Medulla oblongata (tissue), 1 donor: ENCODE data around the gene TMX3.
A peak's percentile ranks its signal among the peaks of the same experiment; 100 is the strongest.

Experiments
- DNase-seq: peaks from one replicate; pipeline ENCODE4 v3.0.0-alpha.2; 2015; ENCODE audit errors: extremely low spot score

Gene TMX3

GRCh38 chr18:68707646-68708045, 7.3 kb downstream of the TMX3 start:
- DNase-seq = no peak

- DNase-seq = no peak
Observed at GRCh38 chr18:68705119-68705518, 9.8 kb downstream of the TMX3 start.

- no peak for DNase-seq
Observed at GRCh38 chr18:68703326-68703725, 11.6 kb downstream of the TMX3 start.

- DNase-seq = no peak
Observed at GRCh38 chr18:68701353-68701752, 13.6 kb downstream of the TMX3 start.

GRCh38 chr18:68699043-68699442, 15.9 kb downstream of the TMX3 start:
- DNase-seq = no peak

GRCh38 chr18:68696937-68697336, 18.0 kb downstream of the TMX3 start:
- DNase-seq = no peak

- DNase-seq = peak; percentile 41
Observed at GRCh38 chr18:68694316-68694715, 20.6 kb downstream of the TMX3 start.

- DNase-seq = no peak
Observed at GRCh38 chr18:68693091-68693815, 21.7 kb downstream of the TMX3 start.

- peak; percentile 16 for DNase-seq
Observed at GRCh38 chr18:68679528-68679927, 35.4 kb downstream of the TMX3 start.

GRCh38 chr18:68676913-68677312, 38.0 kb downstream of the TMX3 start:
- DNase-seq = peak; percentile 23

- DNase-seq = no peak
Observed at GRCh38 chr18:68667121-68667520, 47.8 kb downstream of the TMX3 start.

GRCh38 chr18:68666381-68666780, 48.5 kb downstream of the TMX3 start:
- DNase-seq = no peak

- no peak for DNase-seq
Observed at GRCh38 chr18:68665628-68666027, 49.3 kb downstream of the TMX3 start.

- DNase-seq = no peak
Observed at GRCh38 chr18:68662754-68663153, 52.2 kb downstream of the TMX3 start.

- DNase-seq = peak; percentile 77
Observed at GRCh38 chr18:68660354-68661183, 54.3 kb downstream of the TMX3 start.

- no peak for DNase-seq
Observed at GRCh38 chr18:68648191-68648590, 66.7 kb downstream of the TMX3 start.

GRCh38 chr18:68642003-68642402, 72.9 kb downstream of the TMX3 start:
- no peak for DNase-seq

GRCh38 chr18:68640861-68641260, 74.0 kb downstream of the TMX3 start:
- DNase-seq = no peak

GRCh38 chr18:68638613-68639012, 76.3 kb downstream of the TMX3 start:
- no peak for DNase-seq

- DNase-seq = no peak
Observed at GRCh38 chr18:68627812-68628211, 87.1 kb downstream of the TMX3 start.
